ENCODE data around the gene PDZD4. TPM values are rescaled to one million over a fixed set of nuclear protein-coding genes. Genes with fewer than 3 reads are reported as not detected.
A peak's percentile ranks its signal among the peaks of the same experiment; 100 is the strongest.

The PDZD4 gene
- total and polyA plus RNA-seq, 2 experiments from 2014 or later, result 30.5 to 230 TPM

DNA sequence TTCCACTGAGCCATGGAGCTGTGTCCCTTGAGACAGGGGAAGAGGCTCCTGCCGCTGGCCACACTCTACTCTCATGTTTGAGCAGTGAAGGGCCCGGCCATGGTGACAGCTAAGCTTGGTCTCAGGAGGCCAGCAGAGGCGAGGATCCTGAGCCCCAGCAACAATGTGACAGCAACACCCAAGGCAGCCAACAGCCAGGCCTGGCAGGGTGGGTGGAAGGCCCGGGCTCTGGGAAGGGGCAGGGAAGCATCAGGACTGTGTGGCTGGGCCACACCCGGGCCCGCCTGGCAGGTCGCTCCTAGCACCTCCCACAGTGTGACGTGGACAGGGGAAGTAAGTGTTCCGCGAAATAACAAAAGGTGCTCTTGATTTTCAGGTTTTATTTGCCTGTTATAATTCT, 30.8 kb upstream of the PDZD4 start:
- H3K36me3 ChIP-seq (ENCODE audit: insufficient read depth), result no peaks in the 10 kb centered on the region
- no peak overlapping the region for H3K4me2 ChIP-seq
- H2AFZ ChIP-seq, result no peak overlapping the region
- no peaks in the 10 kb centered on the region for H3K9me3 Mint-ChIP-seq
- DNase-seq (ENCODE audit: low spot score) (no peak), ATAC-seq (peak; percentile 11; the same call in 1 of the 3 replicates)
- H3K27ac Mint-ChIP-seq, result no peak overlapping the region
- peaks cover 6% of the 10 kb centered on the region for H3K36me3 Mint-ChIP-seq (ENCODE audit: low read depth)
- H3K27ac ChIP-seq (ENCODE audit: low read depth), result no peak overlapping the region
- no peaks in the 10 kb centered on the region for H3F3A ChIP-seq (replicated peaks; ENCODE audit: low read depth)
- H3K4me1 Mint-ChIP-seq, result peaks cover 20% of the 10 kb centered on the region
- no peaks in the 10 kb centered on the region for H3K9me2 ChIP-seq (ENCODE audit: insufficient read depth)
- no peak overlapping the region for H3K4me3 Mint-ChIP-seq
- no peaks in the 10 kb centered on the region for H4K20me1 ChIP-seq (replicated peaks; ENCODE audit: insufficient read depth)
- H3K27me3 Mint-ChIP-seq (ENCODE audit: insufficient read depth, low read depth, poor library complexity), result peaks cover 9% of the 10 kb centered on the region
- H3K4me3 ChIP-seq, result no peak overlapping the region
- H3K79me2 ChIP-seq (replicated peaks; ENCODE audit: insufficient read depth), result no peaks in the 10 kb centered on the region
- TF ChIP-seq JUNB (IDR thresholded peaks at IDR 0.05; ENCODE audit: unreplicated experiment), result no peak
- no peak for TF ChIP-seq POLR2AphosphoS5 (IDR thresholded peaks at IDR 0.05; ENCODE audit: low read depth)
- no peak for TF ChIP-seq CTCF (conservative IDR thresholded peaks at IDR 0.05; ENCODE audit: low read depth in 2 of 2)
- TF ChIP-seq ZNF114 (CRISPR knock-in tag; IDR thresholded peaks at IDR 0.05), result no peak
- TF ChIP-seq, protein P1, sequence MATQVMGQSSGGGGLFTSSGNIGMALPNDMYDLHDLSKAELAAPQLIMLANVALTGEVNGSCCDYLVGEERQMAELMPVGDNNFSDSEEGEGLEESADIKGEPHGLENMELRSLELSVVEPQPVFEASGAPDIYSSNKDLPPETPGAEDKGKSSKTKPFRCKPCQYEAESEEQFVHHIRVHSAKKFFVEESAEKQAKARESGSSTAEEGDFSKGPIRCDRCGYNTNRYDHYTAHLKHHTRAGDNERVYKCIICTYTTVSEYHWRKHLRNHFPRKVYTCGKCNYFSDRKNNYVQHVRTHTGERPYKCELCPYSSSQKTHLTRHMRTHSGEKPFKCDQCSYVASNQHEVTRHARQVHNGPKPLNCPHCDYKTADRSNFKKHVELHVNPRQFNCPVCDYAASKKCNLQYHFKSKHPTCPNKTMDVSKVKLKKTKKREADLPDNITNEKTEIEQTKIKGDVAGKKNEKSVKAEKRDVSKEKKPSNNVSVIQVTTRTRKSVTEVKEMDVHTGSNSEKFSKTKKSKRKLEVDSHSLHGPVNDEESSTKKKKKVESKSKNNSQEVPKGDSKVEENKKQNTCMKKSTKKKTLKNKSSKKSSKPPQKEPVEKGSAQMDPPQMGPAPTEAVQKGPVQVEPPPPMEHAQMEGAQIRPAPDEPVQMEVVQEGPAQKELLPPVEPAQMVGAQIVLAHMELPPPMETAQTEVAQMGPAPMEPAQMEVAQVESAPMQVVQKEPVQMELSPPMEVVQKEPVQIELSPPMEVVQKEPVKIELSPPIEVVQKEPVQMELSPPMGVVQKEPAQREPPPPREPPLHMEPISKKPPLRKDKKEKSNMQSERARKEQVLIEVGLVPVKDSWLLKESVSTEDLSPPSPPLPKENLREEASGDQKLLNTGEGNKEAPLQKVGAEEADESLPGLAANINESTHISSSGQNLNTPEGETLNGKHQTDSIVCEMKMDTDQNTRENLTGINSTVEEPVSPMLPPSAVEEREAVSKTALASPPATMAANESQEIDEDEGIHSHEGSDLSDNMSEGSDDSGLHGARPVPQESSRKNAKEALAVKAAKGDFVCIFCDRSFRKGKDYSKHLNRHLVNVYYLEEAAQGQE (IDR thresholded peaks at IDR 0.05; ENCODE audit: unreplicated experiment), result no peak
- TF ChIP-seq ZNF462 (CRISPR knock-in tag; IDR thresholded peaks at IDR 0.05), result no peak
- no peak for TF ChIP-seq STAT1 (IDR thresholded peaks at IDR 0.05; ENCODE audit: unreplicated experiment)
- no peak for TF ChIP-seq ZNF331 (CRISPR knock-in tag; IDR thresholded peaks at IDR 0.05; ENCODE audit: low read depth)
- no peak for TF ChIP-seq ETS1 (IDR thresholded peaks at IDR 0.05)
- TF ChIP-seq NANOG (IDR thresholded peaks at IDR 0.05; ENCODE audit: borderline replicate concordance), result no peak
- TF ChIP-seq CREB1 (CRISPR knock-in tag; IDR thresholded peaks at IDR 0.05; ENCODE audit: low read depth), result no peak
- no peak for TF ChIP-seq EZH2 (IDR thresholded peaks at IDR 0.05; ENCODE audit: low read depth, unreplicated experiment)
- H3K27me3 ChIP-seq (ENCODE audit: insufficient read depth), result no peaks in the 10 kb centered on the region
- H3K4me1 ChIP-seq (ENCODE audit: insufficient read depth), result no peaks in the 10 kb centered on the region; the same call in 1 of the 2 replicates

Measured in GM23338 (cell line).